ENCODE data around the gene LAIR2. TPM values are rescaled to one million over a fixed set of nuclear protein-coding genes. Genes with fewer than 3 reads are reported as not detected.

The LAIR2 gene
- total RNA-seq, 1 donor = not detected

- Histone ChIP-seq H3K4me3 (ENCODE audit: insufficient read depth, low read length) (no peak overlapping the region), H3K9me3 (ENCODE audit: low read depth, low read length) (peaks cover 3% of the 10 kb centered on the region), H3K4me2 (ENCODE audit: insufficient read depth, low read length) (no peak overlapping the region), H4K20me1 (ENCODE audit: insufficient read depth, low read length) (no peaks in the 10 kb centered on the region), H3K27ac (ENCODE audit: low read depth, low read length) (no peak overlapping the region), H3K27me3 (ENCODE audit: insufficient read depth, low read length) (no peaks in the 10 kb centered on the region), H3K79me2 (ENCODE audit: insufficient read depth, low read length) (no peaks in the 10 kb centered on the region), H3K36me3 (ENCODE audit: insufficient read depth, low read length) (no peaks in the 10 kb centered on the region), H2AFZ (ENCODE audit: low read length) (no peak overlapping the region), H3K4me1 (ENCODE audit: insufficient read depth, low read length) (no peaks in the 10 kb centered on the region)
- DNase-seq (ENCODE audit: insufficient read length, low spot score, missing footprints) = no peak
- no peak for TF ChIP-seq CTCF (IDR thresholded peaks at IDR 0.05; ENCODE audit: extremely low read depth, low read depth, low read length)
Observed at GRCh38 chr19:54536956-54537355, 34.3 kb downstream of the LAIR2 start.

- DNase-seq (ENCODE audit: insufficient read length, low spot score, missing footprints) = no peak
- Histone ChIP-seq H3K4me2 (ENCODE audit: insufficient read depth, low read length) (no peak overlapping the region), H3K4me3 (ENCODE audit: insufficient read depth, low read length) (no peak overlapping the region), H3K4me1 (ENCODE audit: insufficient read depth, low read length) (no peaks in the 10 kb centered on the region), H3K9me3 (ENCODE audit: low read depth, low read length) (no peaks in the 10 kb centered on the region), H3K36me3 (ENCODE audit: insufficient read depth, low read length) (no peaks in the 10 kb centered on the region), H3K27me3 (ENCODE audit: insufficient read depth, low read length) (no peaks in the 10 kb centered on the region), H4K20me1 (ENCODE audit: insufficient read depth, low read length) (no peaks in the 10 kb centered on the region), H3K27ac (ENCODE audit: low read depth, low read length) (no peak overlapping the region), H2AFZ (ENCODE audit: low read length) (no peak overlapping the region), H3K79me2 (ENCODE audit: insufficient read depth, low read length) (no peaks in the 10 kb centered on the region)
- TF ChIP-seq CTCF (IDR thresholded peaks at IDR 0.05; ENCODE audit: extremely low read depth, low read depth, low read length) = no peak
Observed at GRCh38 chr19:54541712-54542111, 39.1 kb downstream of the LAIR2 start.

- Histone ChIP-seq H4K20me1 (ENCODE audit: insufficient read depth, low read length) (no peaks in the 10 kb centered on the region), H3K36me3 (ENCODE audit: insufficient read depth, low read length) (no peaks in the 10 kb centered on the region), H3K79me2 (ENCODE audit: insufficient read depth, low read length) (no peaks in the 10 kb centered on the region), H3K4me3 (ENCODE audit: insufficient read depth, low read length) (no peak overlapping the region), H2AFZ (ENCODE audit: low read length) (no peak overlapping the region), H3K27ac (ENCODE audit: low read depth, low read length) (no peak overlapping the region), H3K4me2 (ENCODE audit: insufficient read depth, low read length) (no peak overlapping the region), H3K9me3 (ENCODE audit: low read depth, low read length) (no peaks in the 10 kb centered on the region), H3K4me1 (ENCODE audit: insufficient read depth, low read length) (no peaks in the 10 kb centered on the region), H3K27me3 (ENCODE audit: insufficient read depth, low read length) (no peaks in the 10 kb centered on the region)
- no peak for TF ChIP-seq CTCF (IDR thresholded peaks at IDR 0.05; ENCODE audit: extremely low read depth, low read depth, low read length)
- DNase-seq (ENCODE audit: insufficient read length, low spot score, missing footprints) = no peak
Observed at GRCh38 chr19:54548806-54549205, 46.2 kb downstream of the LAIR2 start.

- H3K9me3 ChIP-seq (ENCODE audit: low read depth, low read length) = no peaks in the 10 kb centered on the region
- H3K79me2 ChIP-seq (ENCODE audit: insufficient read depth, low read length) = no peaks in the 10 kb centered on the region
- H3K36me3 ChIP-seq (ENCODE audit: insufficient read depth, low read length) = no peaks in the 10 kb centered on the region
- no peak for TF ChIP-seq CTCF (IDR thresholded peaks at IDR 0.05; ENCODE audit: extremely low read depth, low read depth, low read length)
- H3K4me2 ChIP-seq (ENCODE audit: insufficient read depth, low read length) = no peak overlapping the region
- no peak overlapping the region for H3K27ac ChIP-seq (ENCODE audit: low read depth, low read length)
- H2AFZ ChIP-seq (ENCODE audit: low read length) = no peak overlapping the region
- H3K27me3 ChIP-seq (ENCODE audit: insufficient read depth, low read length) = no peaks in the 10 kb centered on the region
- H3K4me1 ChIP-seq (ENCODE audit: insufficient read depth, low read length) = no peaks in the 10 kb centered on the region
- no peak overlapping the region for H3K4me3 ChIP-seq (ENCODE audit: insufficient read depth, low read length)
- DNase-seq (ENCODE audit: insufficient read length, low spot score, missing footprints) = no peak
- H4K20me1 ChIP-seq (ENCODE audit: insufficient read depth, low read length) = no peaks in the 10 kb centered on the region
Observed at GRCh38 chr19:54549224-54549623, 46.6 kb downstream of the LAIR2 start.
